ENCODE measurements around the gene PLPP2.

PLPP2 gene

GRCh38 chr19:313988-314815, 23.0 kb upstream of the PLPP2 start:
- no peak for DNase-seq

- DNase-seq, result no peak
These were observed 22.2 kb upstream of the PLPP2 start for GRCh38 chr19:313169-313987.

GRCh38 chr19:311813-312261, 20.6 kb upstream of the PLPP2 start:
- DNase-seq, result no peak

GRCh38 chr19:310781-311496, 19.7 kb upstream of the PLPP2 start:
- DNase-seq, result no peak

GRCh38 chr19:310141-310651, 19.0 kb upstream of the PLPP2 start:
- DNase-seq, result no peak

GRCh38 chr19:309206-309565, 18.0 kb upstream of the PLPP2 start:
- no peak for DNase-seq

- DNase-seq, result no peak
These were observed 17.4 kb upstream of the PLPP2 start for GRCh38 chr19:308471-309205.

GRCh38 chr19:307793-308420, 16.7 kb upstream of the PLPP2 start:
- DNase-seq, result no peak

GRCh38 chr19:307111-307531, 15.9 kb upstream of the PLPP2 start:
- no peak for DNase-seq

- DNase-seq, result no peak
These were observed 15.1 kb upstream of the PLPP2 start for GRCh38 chr19:306151-306900.

- no peak for DNase-seq
These were observed 14.3 kb upstream of the PLPP2 start for GRCh38 chr19:305240-306150.

GRCh38 chr19:296476-297225, 5.4 kb upstream of the PLPP2 start:
- no peak for DNase-seq

- no peak for DNase-seq
These were observed 4.6 kb upstream of the PLPP2 start for GRCh38 chr19:295687-296370.

- no peak for DNase-seq
These were observed 3.9 kb upstream of the PLPP2 start for GRCh38 chr19:294946-295686.

GRCh38 chr19:294341-294945, 3.2 kb upstream of the PLPP2 start:
- no peak for DNase-seq

GRCh38 chr19:293436-294110, 2.4 kb upstream of the PLPP2 start:
- DNase-seq, result no peak

- DNase-seq, result no peak
These were observed 1.7 kb upstream of the PLPP2 start for GRCh38 chr19:292951-293350.
